ENCODE data around the gene MBD3.
A peak's percentile ranks its signal among the peaks of the same experiment; 100 is the strongest.

The MBD3 gene

GRCh38 chr19:1566392-1567115 lies 26.1 kb downstream of the MBD3 start:
- Histone ChIP-seq H3K27me3 (ENCODE audit: control insufficient read depth in 3 of 3, insufficient read depth in 3 of 3, low read depth in 1 of 3, low read length in 3 of 3) (peaks cover 0 to 6% (median 0%) of the 10 kb centered on the region in 3 experiments), H2BK5ac (ENCODE audit: low read length) (peak overlapping the region; percentile 96), H4K91ac (ENCODE audit: low read depth, low read length, poor library complexity) (no peak overlapping the region), H3K79me1 (ENCODE audit: low read depth, low read length) (peaks cover 15% of the 10 kb centered on the region), H3K4me2 (ENCODE audit: insufficient read depth, low read length, poor library complexity, severe bottlenecking) (peak overlapping the region; percentile 94), H3K4me1 (ENCODE audit: control insufficient read depth in 2 of 2, insufficient read depth in 1 of 2, low read depth in 1 of 2, low read length in 2 of 2) (peaks cover 8 to 12% of the 10 kb centered on the region in 2 donors), H2BK12ac (ENCODE audit: low read length) (no peak overlapping the region), H3K14ac (ENCODE audit: low read length) (peak overlapping the region; percentile 90), H2AFZ (ENCODE audit: low read length) (peak overlapping the region; percentile 85), H2BK120ac (ENCODE audit: low read depth, low read length) (peak overlapping the region; percentile 96), H3K9me3 (replicated peaks in 1 of 2; ENCODE audit: control insufficient read depth in 2 of 2, insufficient read depth in 1 of 2, low read depth in 1 of 2, low read length in 2 of 2) (peaks cover 0 to 10% of the 10 kb centered on the region in 2 donors), H2BK15ac (ENCODE audit: low read length) (peak overlapping the region; percentile 58), H3K18ac (ENCODE audit: low read length) (peak overlapping the region; percentile 99), H2AK5ac (ENCODE audit: low read depth, low read length) (peak overlapping the region; percentile 100), H3K36me3 (replicated peaks in 1 of 2; ENCODE audit: control insufficient read depth in 2 of 2, insufficient read depth in 2 of 2, low read length in 2 of 2) (peaks cover 19 to 42% of the 10 kb centered on the region in 2 donors), H3K4me3 (ENCODE audit: low read length in 2 of 2) (peak overlapping the region; percentile 98 to 99), H3K27ac (replicated peaks; ENCODE audit: low read length) (peak overlapping the region; percentile 87), H3K23ac (ENCODE audit: low read depth, low read length, poor library complexity) (peak overlapping the region; percentile 75), H3K4ac (ENCODE audit: low read length) (peak overlapping the region; percentile 98), H4K8ac (ENCODE audit: low read depth, low read length) (peak overlapping the region; percentile 65), H3K9ac (ENCODE audit: low read depth, low read length, poor library complexity) (peak overlapping the region; percentile 99)
- peak; percentile 84 for DNase-seq (ENCODE audit: low spot score)
- WGBS, 2 donors (ENCODE audit: extremely low coverage in 2 of 2, insufficient read length in 2 of 2, insufficient replicate concordance in 1 of 2) = no CpG with 5 or more reads among the region's 42 CpGs

- no peak for DNase-seq (ENCODE audit: low spot score)
- no peak overlapping the region for H3K4me3 ChIP-seq (ENCODE audit: low read length in 2 of 2)
- peak overlapping the region; percentile 3 for H2BK5ac ChIP-seq (ENCODE audit: low read length)
- H2BK120ac ChIP-seq (ENCODE audit: low read depth, low read length) = no peak overlapping the region
- no CpG with 5 or more reads among the region's 6 CpGs for WGBS, 2 donors (ENCODE audit: extremely low coverage in 2 of 2, insufficient read length in 2 of 2, insufficient replicate concordance in 1 of 2)
- H2AFZ ChIP-seq (ENCODE audit: low read length) = no peak overlapping the region
- H2BK12ac ChIP-seq (ENCODE audit: low read length) = no peak overlapping the region
- H3K9me3 ChIP-seq (replicated peaks in 1 of 2; ENCODE audit: control insufficient read depth in 2 of 2, insufficient read depth in 1 of 2, low read depth in 1 of 2, low read length in 2 of 2) = peaks cover 0 to 5% of the 10 kb centered on the region in 2 donors
- peaks cover 39% of the 10 kb centered on the region for H3K79me1 ChIP-seq (ENCODE audit: low read depth, low read length)
- H3K4me2 ChIP-seq (ENCODE audit: insufficient read depth, low read length, poor library complexity, severe bottlenecking) = no peak overlapping the region
- no peak overlapping the region for H2AK5ac ChIP-seq (ENCODE audit: low read depth, low read length)
- H3K36me3 ChIP-seq (replicated peaks in 1 of 2; ENCODE audit: control insufficient read depth in 2 of 2, insufficient read depth in 2 of 2, low read length in 2 of 2) = peaks cover 32 to 65% of the 10 kb centered on the region in 2 donors
- H3K27me3 ChIP-seq (ENCODE audit: control insufficient read depth in 3 of 3, insufficient read depth in 3 of 3, low read depth in 1 of 3, low read length in 3 of 3) = no peaks in the 10 kb centered on the region
- H4K8ac ChIP-seq (ENCODE audit: low read depth, low read length) = no peak overlapping the region
- no peak overlapping the region for H3K27ac ChIP-seq (replicated peaks; ENCODE audit: low read length)
- peak overlapping the region; percentile 75 for H3K23ac ChIP-seq (ENCODE audit: low read depth, low read length, poor library complexity)
- H3K18ac ChIP-seq (ENCODE audit: low read length) = no peak overlapping the region
- no peak overlapping the region for H3K9ac ChIP-seq (ENCODE audit: low read depth, low read length, poor library complexity)
- H3K4ac ChIP-seq (ENCODE audit: low read length) = no peak overlapping the region
- H2BK15ac ChIP-seq (ENCODE audit: low read length) = no peak overlapping the region
- H3K14ac ChIP-seq (ENCODE audit: low read length) = no peak overlapping the region
- peaks cover 10 to 14% of the 10 kb centered on the region in 2 donors for H3K4me1 ChIP-seq (ENCODE audit: control insufficient read depth in 2 of 2, insufficient read depth in 1 of 2, low read depth in 1 of 2, low read length in 2 of 2)
- H4K91ac ChIP-seq (ENCODE audit: low read depth, low read length, poor library complexity) = no peak overlapping the region
These were observed 29.4 kb downstream of the MBD3 start for GRCh38 chr19:1563251-1563650.

- peak overlapping the region; percentile 35 for H3K27ac ChIP-seq (replicated peaks; ENCODE audit: low read length)
- no peak overlapping the region for H3K14ac ChIP-seq (ENCODE audit: low read length)
- H2BK15ac ChIP-seq (ENCODE audit: low read length) = no peak overlapping the region
- peaks cover 39 to 83% of the 10 kb centered on the region in 2 donors for H3K36me3 ChIP-seq (replicated peaks in 1 of 2; ENCODE audit: control insufficient read depth in 2 of 2, insufficient read depth in 2 of 2, low read length in 2 of 2)
- H2AFZ ChIP-seq (ENCODE audit: low read length) = no peak overlapping the region
- H2BK120ac ChIP-seq (ENCODE audit: low read depth, low read length) = no peak overlapping the region
- H3K23ac ChIP-seq (ENCODE audit: low read depth, low read length, poor library complexity) = peak overlapping the region; percentile 52
- H3K4me3 ChIP-seq (ENCODE audit: low read length in 2 of 2) = no peak overlapping the region
- H3K9ac ChIP-seq (ENCODE audit: low read depth, low read length, poor library complexity) = peak overlapping the region; percentile 78
- H2BK12ac ChIP-seq (ENCODE audit: low read length) = no peak overlapping the region
- H3K4ac ChIP-seq (ENCODE audit: low read length) = no peak overlapping the region
- H2BK5ac ChIP-seq (ENCODE audit: low read length) = peak overlapping the region; percentile 76
- H4K91ac ChIP-seq (ENCODE audit: low read depth, low read length, poor library complexity) = no peak overlapping the region
- no CpG with 5 or more reads among the region's 17 CpGs for WGBS, 2 donors (ENCODE audit: extremely low coverage in 2 of 2, insufficient read length in 2 of 2, insufficient replicate concordance in 1 of 2)
- no peak overlapping the region for H2AK5ac ChIP-seq (ENCODE audit: low read depth, low read length)
- H3K27me3 ChIP-seq (ENCODE audit: control insufficient read depth in 3 of 3, insufficient read depth in 3 of 3, low read depth in 1 of 3, low read length in 3 of 3) = no peaks in the 10 kb centered on the region
- H4K8ac ChIP-seq (ENCODE audit: low read depth, low read length) = no peak overlapping the region
- H3K4me2 ChIP-seq (ENCODE audit: insufficient read depth, low read length, poor library complexity, severe bottlenecking) = no peak overlapping the region
- DNase-seq (ENCODE audit: low spot score) = no peak
- peaks cover 44% of the 10 kb centered on the region for H3K79me1 ChIP-seq (ENCODE audit: low read depth, low read length)
- peaks cover 10 to 14% of the 10 kb centered on the region in 2 donors for H3K4me1 ChIP-seq (ENCODE audit: control insufficient read depth in 2 of 2, insufficient read depth in 1 of 2, low read depth in 1 of 2, low read length in 2 of 2)
- no peak overlapping the region for H3K18ac ChIP-seq (ENCODE audit: low read length)
- H3K9me3 ChIP-seq (replicated peaks in 1 of 2; ENCODE audit: control insufficient read depth in 2 of 2, insufficient read depth in 1 of 2, low read depth in 1 of 2, low read length in 2 of 2) = peaks cover 0 to 8% of the 10 kb centered on the region in 2 donors
These were observed 31.3 kb downstream of the MBD3 start for GRCh38 chr19:1561236-1561842.

- H3K4ac ChIP-seq (ENCODE audit: low read length) = no peak overlapping the region
- no peak overlapping the region for H2AFZ ChIP-seq (ENCODE audit: low read length)
- no peak for DNase-seq (ENCODE audit: low spot score)
- no peak overlapping the region for H3K27ac ChIP-seq (replicated peaks; ENCODE audit: low read length)
- peaks cover 50% of the 10 kb centered on the region for H3K79me1 ChIP-seq (ENCODE audit: low read depth, low read length)
- H2BK120ac ChIP-seq (ENCODE audit: low read depth, low read length) = no peak overlapping the region
- no peak overlapping the region for H3K4me3 ChIP-seq (ENCODE audit: low read length in 2 of 2)
- peak overlapping the region; percentile 76 for H2BK5ac ChIP-seq (ENCODE audit: low read length)
- no peak overlapping the region for H2BK12ac ChIP-seq (ENCODE audit: low read length)
- peaks cover 0 to 8% of the 10 kb centered on the region in 2 donors for H3K9me3 ChIP-seq (replicated peaks in 1 of 2; ENCODE audit: control insufficient read depth in 2 of 2, insufficient read depth in 1 of 2, low read depth in 1 of 2, low read length in 2 of 2)
- no CpG with 5 or more reads among the region's 25 CpGs for WGBS, 2 donors (ENCODE audit: extremely low coverage in 2 of 2, insufficient read length in 2 of 2, insufficient replicate concordance in 1 of 2)
- no peak overlapping the region for H3K4me2 ChIP-seq (ENCODE audit: insufficient read depth, low read length, poor library complexity, severe bottlenecking)
- no peak overlapping the region for H2BK15ac ChIP-seq (ENCODE audit: low read length)
- no peak overlapping the region for H3K14ac ChIP-seq (ENCODE audit: low read length)
- H3K36me3 ChIP-seq (replicated peaks in 1 of 2; ENCODE audit: control insufficient read depth in 2 of 2, insufficient read depth in 2 of 2, low read length in 2 of 2) = peaks cover 37 to 74% of the 10 kb centered on the region in 2 donors
- H2AK5ac ChIP-seq (ENCODE audit: low read depth, low read length) = no peak overlapping the region
- peaks cover 3 to 6% of the 10 kb centered on the region in 2 donors for H3K4me1 ChIP-seq (ENCODE audit: control insufficient read depth in 2 of 2, insufficient read depth in 1 of 2, low read depth in 1 of 2, low read length in 2 of 2)
- no peaks in the 10 kb centered on the region for H3K27me3 ChIP-seq (ENCODE audit: control insufficient read depth in 3 of 3, insufficient read depth in 3 of 3, low read depth in 1 of 3, low read length in 3 of 3)
- H4K91ac ChIP-seq (ENCODE audit: low read depth, low read length, poor library complexity) = no peak overlapping the region
- peak overlapping the region; percentile 11 for H3K23ac ChIP-seq (ENCODE audit: low read depth, low read length, poor library complexity)
- H3K18ac ChIP-seq (ENCODE audit: low read length) = no peak overlapping the region
- peak overlapping the region; percentile 80 for H3K9ac ChIP-seq (ENCODE audit: low read depth, low read length, poor library complexity)
- H4K8ac ChIP-seq (ENCODE audit: low read depth, low read length) = no peak overlapping the region
These were observed 32.3 kb downstream of the MBD3 start for GRCh38 chr19:1560286-1560882.

Data from neuronal stem cell (in vitro differentiated cells).